ENCODE measurements around the gene MAOA.
"Not testable (repeated sequence)": the region's sequence is repeated elsewhere in the genome, so short reads cannot be mapped to it uniquely, and the experiment has no call there.

The MAOA gene

DNA sequence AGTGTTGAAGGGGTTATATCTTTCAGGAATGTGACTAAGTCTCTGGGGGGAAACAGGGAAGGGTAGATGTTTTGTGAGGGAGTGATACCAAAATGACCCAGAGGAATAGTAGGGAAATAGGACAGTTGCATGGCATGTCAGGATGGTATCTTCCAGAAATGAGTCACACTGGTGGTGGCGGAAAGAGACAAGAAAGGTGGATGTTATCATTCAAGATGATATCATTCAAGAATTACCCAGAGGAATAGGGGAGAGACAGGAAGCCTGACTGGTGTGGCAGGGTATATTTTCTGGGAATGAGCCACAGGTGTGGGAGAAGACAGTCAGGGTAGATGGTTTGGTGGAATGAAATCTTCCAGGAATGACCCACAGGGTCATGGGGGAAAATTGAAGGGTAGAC is 61.1 kb downstream of the MAOA start:
- no peak for DNase-seq (ENCODE audit: low spot score)

- no peak for DNase-seq (ENCODE audit: low spot score)
Observed at GRCh38 chrX:43718081-43718480, 62.0 kb downstream of the MAOA start.

GRCh38 chrX:43718546-43718945 is 62.4 kb downstream of the MAOA start:
- no peak for DNase-seq (ENCODE audit: low spot score)

DNA sequence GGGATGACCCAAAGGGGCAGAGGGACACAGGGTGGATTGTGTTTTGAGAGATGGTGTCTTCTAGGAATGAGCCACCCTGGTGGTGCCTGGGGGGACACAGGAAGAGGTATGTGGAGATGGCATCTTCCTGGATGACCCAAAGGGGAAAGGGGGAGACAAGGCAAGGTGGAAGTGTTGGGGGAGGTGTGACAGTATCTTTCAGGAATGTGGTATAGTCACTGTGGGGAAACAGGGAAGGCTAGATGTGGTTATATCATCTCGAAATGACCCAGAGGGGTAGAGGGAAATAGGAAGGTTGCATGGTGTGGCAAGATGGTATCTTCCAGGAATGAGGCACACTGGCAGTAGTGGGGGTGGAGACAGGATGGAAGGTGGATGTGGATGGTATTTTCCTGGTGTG is 62.9 kb downstream of the MAOA start:
- no peak for DNase-seq (ENCODE audit: low spot score)

DNA sequence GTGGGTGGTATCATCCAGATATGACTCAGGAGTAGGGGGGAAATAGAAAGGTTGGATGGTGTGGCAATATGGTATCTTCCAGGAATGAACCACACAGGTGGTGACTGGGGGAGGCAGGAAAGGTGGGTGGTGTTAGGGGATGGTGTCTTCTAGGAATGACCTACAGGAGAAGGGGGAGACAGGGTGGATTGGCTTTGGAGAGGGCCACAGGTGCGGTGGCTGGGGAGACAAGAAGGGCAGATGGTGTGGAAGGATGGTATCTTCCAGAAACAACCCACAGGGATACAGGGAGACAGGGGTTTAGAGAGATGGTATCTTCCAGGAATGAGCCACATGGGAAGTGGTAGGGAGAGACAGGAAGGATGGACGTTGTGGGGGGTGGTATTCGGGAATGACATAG is 64.0 kb downstream of the MAOA start:
- DNase-seq (ENCODE audit: low spot score), result no peak

GRCh38 chrX:43720961-43721360 is 64.9 kb downstream of the MAOA start:
- DNase-seq (ENCODE audit: low spot score), result no peak

- DNase-seq (ENCODE audit: low spot score), result not testable (repeated sequence)
Observed at GRCh38 chrX:43725227-43725626, 69.1 kb downstream of the MAOA start.

- not testable (repeated sequence) for DNase-seq (ENCODE audit: low spot score)
Observed at GRCh38 chrX:43727254-43727653, 71.2 kb downstream of the MAOA start.

DNA sequence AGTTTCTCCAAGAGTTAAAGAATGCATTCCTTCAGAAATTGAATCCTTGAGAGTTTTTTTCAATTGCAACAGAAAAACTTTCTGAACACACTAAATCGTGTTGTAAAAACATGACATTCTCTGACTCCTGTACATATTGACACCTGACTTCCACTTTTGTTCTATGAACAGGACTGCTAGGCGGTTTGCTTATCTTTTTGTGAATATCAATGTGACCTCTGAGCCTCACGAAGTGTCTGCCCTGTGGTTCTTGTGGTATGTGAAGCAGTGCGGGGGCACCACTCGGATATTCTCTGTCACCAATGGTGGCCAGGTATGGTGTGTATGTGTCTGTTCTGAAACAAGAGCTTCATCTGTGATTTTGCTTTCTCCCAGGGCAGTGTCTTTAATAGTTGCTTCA is 71.9 kb downstream of the MAOA start:
- DNase-seq (ENCODE audit: low spot score), result no peak

- no peak for DNase-seq (ENCODE audit: low spot score)
Observed at GRCh38 chrX:43728966-43729365, 72.9 kb downstream of the MAOA start.

- DNase-seq (ENCODE audit: low spot score), result no peak
Observed at GRCh38 chrX:43731086-43731485, 75.0 kb downstream of the MAOA start.

GRCh38 chrX:43733699-43734098 is 77.6 kb downstream of the MAOA start:
- DNase-seq (ENCODE audit: low spot score), result no peak

DNA sequence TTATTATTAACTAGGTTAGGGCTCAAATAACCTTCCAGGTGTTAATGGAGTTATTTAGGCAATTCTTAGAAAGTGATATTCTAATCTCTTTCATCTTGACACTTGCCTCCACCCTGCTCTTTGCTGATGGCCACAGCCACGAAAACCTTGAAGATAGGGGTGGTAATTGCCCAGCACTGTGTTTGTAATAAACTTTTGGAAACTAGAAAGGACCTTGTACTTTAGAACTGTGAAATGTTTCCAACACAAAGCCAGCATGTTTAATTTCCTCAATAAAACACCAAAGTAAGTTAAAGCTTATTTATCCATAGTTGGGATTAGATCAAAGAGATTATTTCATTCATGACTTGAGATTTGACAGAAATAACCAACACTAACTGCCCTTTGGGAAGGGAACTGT is 78.3 kb downstream of the MAOA start:
- DNase-seq (ENCODE audit: low spot score), result no peak

- no peak for DNase-seq (ENCODE audit: low spot score)
Observed at GRCh38 chrX:43735534-43735933, 79.4 kb downstream of the MAOA start.

GRCh38 chrX:43735957-43736356 is 79.9 kb downstream of the MAOA start:
- DNase-seq (ENCODE audit: low spot score), result no peak

DNA sequence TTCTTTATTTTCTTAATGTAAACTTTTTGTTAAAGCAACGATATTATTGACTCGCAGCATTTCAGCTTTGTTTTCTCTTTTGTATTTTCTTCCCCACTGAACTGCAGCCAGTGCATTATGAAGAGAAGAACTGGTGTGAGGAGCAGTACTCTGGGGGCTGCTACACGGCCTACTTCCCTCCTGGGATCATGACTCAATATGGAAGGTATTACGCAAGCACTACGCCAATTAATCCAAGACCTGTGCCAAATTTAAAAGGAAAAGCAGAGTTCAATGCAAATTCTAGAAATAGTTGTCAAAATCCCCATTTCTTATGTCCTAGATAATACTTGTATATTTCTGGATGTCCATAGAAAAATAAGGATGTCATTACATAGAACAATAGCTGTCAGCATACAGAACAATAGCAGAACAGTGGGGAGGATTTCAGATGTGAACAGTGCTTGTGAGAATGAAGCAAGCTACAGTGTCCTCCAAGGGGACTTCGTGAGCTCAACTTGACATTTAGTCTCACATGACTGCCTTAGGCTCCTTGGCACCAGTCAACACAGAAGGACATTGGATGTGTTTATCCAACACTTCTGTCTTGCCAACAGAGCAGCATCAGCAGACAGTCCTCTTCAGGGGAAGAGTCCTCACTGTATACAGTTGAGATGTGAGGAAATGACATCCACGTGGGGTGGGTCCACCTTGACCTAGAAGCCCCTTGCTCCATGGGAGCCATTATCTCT is 85.9 kb downstream of the MAOA start:
- DNase-seq (ENCODE audit: low spot score), result no peak

- no peak for DNase-seq (ENCODE audit: low spot score)
Observed at GRCh38 chrX:43743100-43743822, 87.2 kb downstream of the MAOA start.

DNA sequence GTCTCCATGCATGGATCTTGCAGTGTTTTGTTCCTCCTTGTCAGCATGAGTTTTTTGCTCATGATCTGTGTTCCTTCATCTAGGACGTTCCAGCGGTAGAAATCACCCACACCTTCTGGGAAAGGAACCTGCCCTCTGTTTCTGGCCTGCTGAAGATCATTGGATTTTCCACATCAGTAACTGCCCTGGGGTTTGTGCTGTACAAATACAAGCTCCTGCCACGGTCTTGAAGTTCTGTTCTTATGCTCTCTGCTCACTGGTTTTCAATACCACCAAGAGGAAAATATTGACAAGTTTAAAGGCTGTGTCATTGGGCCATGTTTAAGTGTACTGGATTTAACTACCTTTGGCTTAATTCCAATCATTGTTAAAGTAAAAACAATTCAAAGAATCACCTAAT is 88.2 kb downstream of the MAOA start:
- no peak for DNase-seq (ENCODE audit: low spot score)

- no peak for DNase-seq (ENCODE audit: low spot score)
Observed at GRCh38 chrX:43745938-43746721, 90.0 kb downstream of the MAOA start.

GRCh38 chrX:43747476-43747875 is 91.4 kb downstream of the MAOA start:
- DNase-seq (ENCODE audit: low spot score), result no peak

DNA sequence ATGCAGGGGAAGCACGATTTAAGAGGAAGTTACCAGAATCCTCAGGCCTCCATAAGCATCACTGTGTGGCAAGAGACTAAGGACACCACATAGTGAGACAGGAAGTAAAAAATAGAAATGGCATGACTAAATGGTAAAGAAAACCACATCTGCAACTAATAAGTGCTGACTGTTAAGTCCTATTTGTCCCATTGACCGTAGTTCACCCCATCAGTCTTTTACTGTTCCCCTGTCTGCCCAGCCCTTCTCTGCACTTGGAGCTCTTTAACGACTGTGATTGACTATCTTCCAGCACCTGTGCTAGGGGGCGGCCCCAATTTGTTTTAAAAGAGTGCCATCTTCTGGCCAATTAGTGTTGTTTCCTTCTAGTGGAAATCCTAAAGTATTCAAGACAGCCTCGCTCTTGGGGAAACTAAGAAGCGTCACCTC is 94.2 kb downstream of the MAOA start:
- peak; percentile 23 for DNase-seq (ENCODE audit: low spot score)

DNA sequence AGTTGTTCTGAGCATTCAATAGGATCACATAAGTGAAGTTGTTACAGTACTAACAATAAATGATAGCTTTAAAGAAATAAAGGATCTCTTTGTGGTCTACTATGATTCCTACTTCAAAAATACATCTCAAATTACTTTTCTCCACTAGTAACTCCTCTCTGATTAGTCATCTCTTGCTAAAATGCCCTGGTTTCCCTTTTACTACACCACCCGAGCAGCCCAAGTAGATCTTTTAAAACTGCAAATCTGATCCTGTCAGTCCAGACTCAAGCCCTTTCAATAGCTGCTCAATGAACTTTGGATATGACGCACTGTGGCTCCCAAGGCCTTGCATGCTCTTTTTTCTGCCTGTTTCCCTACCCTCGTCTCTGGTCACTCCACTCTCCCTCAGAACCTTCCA is 97.5 kb downstream of the MAOA start:
- DNase-seq (ENCODE audit: low spot score), result no peak

DNA sequence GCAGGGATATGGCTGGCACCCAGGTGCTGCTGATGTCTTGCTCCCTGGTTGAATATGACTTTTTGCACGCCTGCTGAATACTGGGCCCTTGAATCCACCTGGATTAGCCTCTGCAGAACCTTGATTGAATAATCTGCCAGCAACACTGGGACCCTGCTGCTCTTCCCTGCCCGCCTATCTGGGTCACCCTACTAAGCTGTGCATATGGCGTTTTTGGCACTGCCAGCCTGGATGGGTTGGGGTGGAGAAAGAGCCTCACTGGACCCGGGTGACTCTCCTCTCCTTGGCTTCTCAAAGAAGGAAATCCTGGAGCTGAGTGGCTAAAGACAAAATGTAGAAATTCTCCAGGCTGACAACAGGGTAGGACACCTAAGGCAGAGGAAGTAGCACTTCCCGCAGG is 100.0 kb downstream of the MAOA start:
- DNase-seq (ENCODE audit: low spot score), result no peak
